ENCODE measurements around the gene DTYMK.
A peak's percentile ranks its signal among the peaks of the same experiment; 100 is the strongest.

The DTYMK gene

DNA sequence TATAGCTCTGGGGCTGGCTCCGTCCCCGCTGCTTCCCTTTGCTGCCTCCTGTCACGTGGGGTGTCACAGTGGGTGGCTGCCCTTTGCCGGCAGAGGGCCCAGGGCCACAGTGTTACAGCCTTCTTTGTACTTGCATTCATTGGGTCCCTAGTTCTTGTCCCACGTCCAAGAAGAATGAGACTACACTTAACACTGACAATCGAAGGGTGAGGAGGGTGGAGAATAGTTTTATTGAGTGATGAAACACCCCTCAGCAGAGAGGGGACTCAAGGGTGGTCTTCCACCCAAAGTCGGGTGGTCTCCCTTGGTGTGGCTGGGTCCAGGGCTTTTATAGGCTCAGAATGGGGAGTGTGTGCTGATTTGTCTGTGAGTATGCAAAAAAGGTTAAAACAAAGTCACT lies 47.2 kb downstream of the DTYMK start:
- no peaks in the 10 kb centered on the region for H3K9me3 Mint-ChIP-seq
- CTCF ChIA-PET: no interaction called here
- no peaks in the 10 kb centered on the region for H3K27me3 Mint-ChIP-seq
- peaks cover 25% of the 10 kb centered on the region for H3K36me3 Mint-ChIP-seq
- no peak overlapping the region for H3K27ac Mint-ChIP-seq
- no peak overlapping the region for H3K4me3 Mint-ChIP-seq
- H3K4me1 Mint-ChIP-seq: peaks cover 52% of the 10 kb centered on the region
- no peak for DNase-seq

DNA sequence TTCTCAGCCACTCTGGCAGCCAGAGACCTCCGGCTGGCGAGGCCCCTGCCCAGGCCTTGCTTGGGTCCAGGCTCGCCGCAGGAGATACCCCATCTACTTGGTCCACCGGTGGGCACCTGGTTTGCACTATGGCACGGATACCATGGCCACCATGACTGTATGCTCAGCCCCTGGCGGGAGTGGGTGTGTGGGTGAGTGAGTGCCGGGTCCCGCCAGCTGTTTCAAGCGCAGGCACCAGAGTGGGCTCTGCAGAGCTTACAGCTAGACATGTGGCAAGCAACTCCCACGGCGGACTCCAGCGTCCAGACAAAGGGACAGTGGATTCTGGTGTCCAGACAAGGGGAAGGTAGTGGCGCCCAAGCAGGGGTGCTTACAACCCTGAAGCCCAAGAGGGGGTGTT lies 47.7 kb downstream of the DTYMK start:
- Mint-ChIP-seq H3K4me3 (peak overlapping the region; percentile 87), H3K27me3 (no peaks in the 10 kb centered on the region), H3K9me3 (no peaks in the 10 kb centered on the region), H3K27ac (no peak overlapping the region), H3K4me1 (peaks cover 52% of the 10 kb centered on the region), H3K36me3 (peaks cover 26% of the 10 kb centered on the region)
- CTCF ChIA-PET: interaction anchor here (0.8 to 1.4 kb wide), 2 partner anchors 16 to 21 kb away, joined by 3 to 4 read pairs; no protein-coding TSS in a partner anchor
- DNase-seq: no peak

DNA sequence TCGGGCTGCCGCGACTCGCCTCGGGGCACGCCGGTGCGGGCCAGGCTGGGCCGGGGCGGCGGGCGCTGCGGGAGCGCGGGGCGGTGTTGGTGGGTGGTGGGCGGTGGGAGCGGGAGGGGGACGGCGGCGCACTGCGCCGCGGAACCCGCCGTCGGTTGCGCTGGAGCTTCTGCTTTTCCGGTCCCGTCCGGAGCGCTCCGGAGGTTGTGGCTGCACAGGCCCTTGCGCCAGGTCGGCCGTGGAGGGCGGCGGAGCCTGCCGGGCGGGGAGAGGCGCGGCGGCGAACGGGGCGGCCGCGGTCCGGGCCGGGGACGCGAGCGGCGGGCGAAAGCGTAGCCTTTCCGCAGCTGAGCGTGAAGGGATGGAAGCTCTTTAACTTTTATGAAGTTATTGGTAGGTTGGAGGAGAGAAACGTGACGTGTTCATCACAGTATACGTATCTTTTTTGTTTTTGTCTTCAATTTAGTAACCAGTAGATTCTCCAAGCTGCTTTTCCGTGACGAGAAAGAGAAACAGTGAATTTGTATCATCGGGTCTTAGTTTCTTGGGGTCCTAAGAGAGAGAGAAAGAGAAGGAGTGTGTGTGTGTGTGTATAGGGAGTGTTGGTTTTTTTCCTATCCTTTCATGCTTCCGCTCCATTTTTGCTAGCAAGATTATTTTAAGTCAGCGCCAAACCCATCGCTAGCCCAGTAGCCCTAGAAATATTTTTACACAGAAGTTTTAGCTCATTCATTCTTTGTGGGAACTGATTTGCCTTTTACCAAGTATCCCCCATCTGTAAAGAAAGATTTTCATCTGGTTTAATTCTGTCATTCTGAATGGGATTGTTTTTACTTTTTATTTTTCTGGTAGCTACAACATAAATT lies 48.6 kb downstream of the DTYMK start:
- H3K4me1 Mint-ChIP-seq: peaks cover 52% of the 10 kb centered on the region
- peak; percentile 60 for DNase-seq
- CTCF ChIA-PET: interaction anchor here (0.8 to 1.4 kb wide), 2 partner anchors 15 to 20 kb away, joined by 3 to 4 read pairs; no protein-coding TSS in a partner anchor
- no peaks in the 10 kb centered on the region for H3K9me3 Mint-ChIP-seq
- H3K27me3 Mint-ChIP-seq: no peaks in the 10 kb centered on the region
- H3K27ac Mint-ChIP-seq: peak overlapping the region; percentile 94
- H3K4me3 Mint-ChIP-seq: peak overlapping the region; percentile 87
- H3K36me3 Mint-ChIP-seq: peaks cover 28% of the 10 kb centered on the region

DNA sequence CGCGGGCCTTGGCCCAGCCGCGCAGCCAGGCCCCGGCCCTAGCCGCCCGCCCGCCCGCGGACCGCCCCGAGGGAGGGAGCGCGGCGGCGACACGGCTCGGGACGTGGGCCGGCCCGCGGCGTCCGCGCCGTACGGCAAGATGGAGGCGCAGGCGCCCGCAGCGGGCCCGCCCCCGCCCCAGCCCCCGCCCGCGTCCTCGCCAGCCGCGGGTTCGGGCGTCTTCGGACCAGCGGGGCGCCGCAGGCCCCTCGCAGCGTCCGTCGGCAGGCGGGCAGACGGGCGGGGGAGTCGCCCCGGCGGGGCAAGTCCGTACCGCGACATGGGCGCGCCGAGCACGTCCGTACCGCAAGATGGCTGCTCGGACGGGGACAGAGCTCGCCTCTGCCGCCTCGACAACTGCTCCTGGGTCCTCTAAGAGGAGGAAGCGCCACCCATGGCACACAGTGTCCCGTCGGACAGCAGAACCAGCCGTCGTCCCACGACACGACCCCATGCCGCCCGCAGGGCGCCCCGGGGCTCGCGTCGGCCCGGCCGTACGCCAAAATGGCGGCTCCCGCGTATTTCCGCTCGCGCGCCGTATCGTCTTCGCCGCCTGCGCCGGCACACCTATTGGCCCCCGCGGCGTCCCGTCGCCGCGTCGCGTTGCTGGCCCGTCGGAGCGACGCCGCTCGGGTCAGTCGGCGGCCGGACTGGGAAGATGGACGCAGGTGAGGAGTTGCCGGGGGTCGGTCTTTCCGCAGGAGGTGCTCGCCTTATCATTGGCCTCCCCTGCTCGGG lies 49.4 kb downstream of the DTYMK start, which contains the start of the genes ATG4B and THAP4:
Gene ATG4B, plus strand, starts transcription at position 676 of the 777 bp plus-strand sequence. Its CDS starts 22 bp downstream, at position 698.
Gene THAP4, minus strand, starts transcription at position 141 of the 777 bp plus-strand sequence. CDS start 141 bp downstream, outside the sequence.
- H3K9me3 Mint-ChIP-seq: no peaks in the 10 kb centered on the region
- CTCF ChIA-PET: interaction anchor here (1.4 kb wide), 1 partner anchor 19 kb away, joined by 3 read pairs; no protein-coding TSS in a partner anchor
- H3K4me3 Mint-ChIP-seq: peak within 1 kb of the TSS; percentile 87
- H3K27ac Mint-ChIP-seq: peak within 1 kb of the TSS; percentile 94
- H3K36me3 Mint-ChIP-seq: peaks cover 34% of the 10 kb centered on the region
- H3K27me3 Mint-ChIP-seq: no peaks in the 10 kb centered on the region
- H3K4me1 Mint-ChIP-seq: peaks cover 52% of the 10 kb centered on the region
- peak; percentile 84 for DNase-seq

DNA sequence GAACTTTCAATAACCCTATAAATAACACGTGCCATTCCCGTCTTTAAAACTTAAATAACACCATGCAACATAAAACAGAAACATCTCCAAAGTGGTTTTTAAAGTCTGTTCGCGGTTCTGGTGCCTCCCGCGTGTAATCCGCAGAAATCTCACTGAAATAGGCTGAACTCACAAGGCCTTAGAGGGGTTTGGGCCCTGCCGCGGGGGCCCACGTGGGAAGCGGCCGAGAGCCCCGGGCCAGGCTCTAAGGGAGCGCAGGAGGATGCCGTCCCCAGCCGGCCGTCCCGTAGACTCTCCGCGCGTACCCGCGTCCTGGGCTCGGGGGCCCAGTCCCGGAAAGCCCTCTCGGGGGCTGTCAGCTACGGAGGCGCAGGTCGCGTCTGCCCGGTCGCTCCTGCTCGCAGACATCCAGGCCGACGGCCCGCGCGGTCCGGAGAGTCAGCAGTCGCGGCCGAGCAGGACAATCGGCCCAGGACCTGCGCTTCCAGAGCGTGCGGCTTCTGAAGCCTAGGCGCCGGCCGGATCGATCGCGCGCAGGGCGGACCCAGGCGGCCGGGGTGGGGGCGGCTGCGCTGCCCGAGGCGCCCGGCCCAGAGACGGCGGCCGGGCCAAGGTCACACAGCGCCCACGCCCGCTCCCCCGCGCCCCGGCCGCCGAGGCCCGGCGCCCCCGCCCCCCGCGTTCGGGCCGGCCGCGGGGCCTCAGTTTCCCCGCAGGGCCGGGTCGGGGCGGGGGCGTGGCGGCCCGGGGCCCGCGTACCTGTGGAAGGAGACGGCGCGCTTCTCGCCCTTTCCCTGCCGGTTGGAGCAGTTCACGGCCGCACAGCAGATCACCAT lies 50.2 kb downstream of the DTYMK start:
- no peaks in the 10 kb centered on the region for H3K27me3 Mint-ChIP-seq
- CTCF ChIA-PET: no interaction called here

DNA sequence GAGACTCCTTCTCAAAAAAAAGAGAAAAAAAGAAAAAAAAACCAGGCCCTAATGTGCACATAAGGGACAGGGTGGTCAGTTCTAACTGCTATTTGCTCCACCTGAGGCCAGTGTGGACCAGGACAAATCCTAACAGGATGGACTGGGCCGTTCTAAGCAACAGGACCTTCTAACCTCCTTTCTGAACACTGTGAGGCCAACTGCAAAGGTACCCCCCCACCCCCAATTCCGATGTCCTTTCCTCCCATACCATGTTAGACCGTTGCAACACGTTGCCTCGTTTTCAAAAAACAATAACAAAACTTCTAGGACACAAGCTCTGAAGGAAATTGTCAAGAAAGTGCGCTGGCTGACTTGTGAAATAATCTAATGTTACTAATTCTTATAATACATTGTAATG lies 50.9 kb downstream of the DTYMK start:
- peak overlapping the region; percentile 73 for H3K27ac Mint-ChIP-seq
- DNase-seq: no peak
- H3K27me3 Mint-ChIP-seq: no peaks in the 10 kb centered on the region
- CTCF ChIA-PET: no interaction called here
- H3K4me1 Mint-ChIP-seq: peaks cover 43% of the 10 kb centered on the region
- H3K36me3 Mint-ChIP-seq: peaks cover 33% of the 10 kb centered on the region
- H3K4me3 Mint-ChIP-seq: peak overlapping the region; percentile 75
- H3K9me3 Mint-ChIP-seq: no peaks in the 10 kb centered on the region

More for the DNA sequence above, 50.2 kb downstream of the DTYMK start:
- H3K9me3 Mint-ChIP-seq: no peaks in the 10 kb centered on the region
- peak overlapping the region; percentile 75 for H3K4me3 Mint-ChIP-seq
- peaks cover 47% of the 10 kb centered on the region for H3K4me1 Mint-ChIP-seq
- peak; percentile 55 for DNase-seq
- peak overlapping the region; percentile 73 for H3K27ac Mint-ChIP-seq
- H3K36me3 Mint-ChIP-seq: peaks cover 33% of the 10 kb centered on the region

DNA sequence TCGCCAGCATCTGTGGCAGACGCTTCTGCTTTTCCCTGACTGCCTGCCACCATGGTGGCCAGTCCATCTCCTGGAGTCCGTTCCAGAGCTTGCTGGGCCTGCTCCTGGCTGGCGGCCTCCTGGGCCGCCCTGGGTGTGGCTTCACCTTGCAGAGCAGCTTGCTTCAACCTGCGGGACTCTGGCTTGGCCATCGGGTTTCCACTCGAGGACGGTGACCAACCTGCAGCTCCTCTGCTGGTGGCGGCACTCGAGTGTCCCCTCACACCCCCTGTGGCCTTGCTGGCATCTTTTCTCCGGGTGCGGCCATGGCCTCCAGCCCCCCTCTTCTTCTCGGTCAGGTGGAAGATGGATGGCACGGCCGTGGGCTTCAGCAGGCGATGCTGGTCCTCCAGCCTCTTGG lies 53.1 kb downstream of the DTYMK start:
- Mint-ChIP-seq H3K4me1 (peaks cover 26% of the 10 kb centered on the region), H3K4me3 (no peak overlapping the region), H3K27me3 (no peaks in the 10 kb centered on the region), H3K27ac (no peak overlapping the region), H3K36me3 (peaks cover 20% of the 10 kb centered on the region), H3K9me3 (no peaks in the 10 kb centered on the region)
- DNase-seq: no peak
- CTCF ChIA-PET: no interaction called here

DNA sequence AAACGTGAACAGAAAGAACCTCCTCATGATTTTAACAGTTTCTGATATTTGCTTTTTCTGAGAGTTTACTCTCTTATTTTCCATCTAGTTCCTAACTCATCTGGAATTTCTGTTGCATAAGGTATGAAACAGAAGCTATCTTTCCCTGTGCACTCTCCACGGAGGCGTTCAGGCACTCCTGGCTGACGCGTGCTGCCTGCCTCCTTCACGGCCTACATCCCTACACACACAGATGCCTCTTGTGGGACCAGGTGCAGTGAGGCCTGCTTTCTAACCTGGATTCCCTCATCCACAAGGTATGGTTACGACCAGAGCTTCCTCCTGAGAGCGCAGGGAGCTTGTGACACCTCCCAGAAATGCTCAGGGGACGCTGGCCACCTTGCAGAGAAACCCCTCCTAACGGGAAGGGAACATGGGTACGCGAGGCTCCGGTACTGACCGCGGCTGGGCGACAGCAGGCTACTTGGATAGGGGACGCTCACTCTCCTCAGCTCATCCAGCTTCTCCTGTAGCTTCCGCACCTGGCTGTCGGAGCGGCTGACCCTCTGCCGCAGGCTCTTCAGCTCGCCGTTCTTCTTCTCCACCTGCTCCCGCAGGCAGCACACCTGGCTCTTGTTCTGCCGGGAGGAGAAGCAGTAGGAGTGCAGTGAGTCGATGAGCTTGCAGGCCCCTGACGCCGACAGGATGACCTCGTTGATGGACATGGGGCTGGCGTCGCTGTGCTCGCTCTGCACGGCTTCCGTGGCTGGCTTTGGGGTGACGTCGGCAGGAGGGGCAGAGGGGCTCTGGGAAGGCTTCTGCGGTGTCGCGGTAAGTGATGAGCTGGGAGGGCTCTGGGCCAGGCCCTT lies 53.9 kb downstream of the DTYMK start:
- Mint-ChIP-seq H3K27me3 (no peaks in the 10 kb centered on the region), H3K36me3 (peaks cover 25% of the 10 kb centered on the region), H3K4me3 (no peak overlapping the region), H3K9me3 (no peaks in the 10 kb centered on the region), H3K27ac (no peak overlapping the region), H3K4me1 (peaks cover 20% of the 10 kb centered on the region)
- CTCF ChIA-PET: interaction anchor here (0.5 kb wide), 1 partner anchor 1691 kb away, joined by 3 read pairs; no protein-coding TSS in a partner anchor
- no peak for DNase-seq

DNA sequence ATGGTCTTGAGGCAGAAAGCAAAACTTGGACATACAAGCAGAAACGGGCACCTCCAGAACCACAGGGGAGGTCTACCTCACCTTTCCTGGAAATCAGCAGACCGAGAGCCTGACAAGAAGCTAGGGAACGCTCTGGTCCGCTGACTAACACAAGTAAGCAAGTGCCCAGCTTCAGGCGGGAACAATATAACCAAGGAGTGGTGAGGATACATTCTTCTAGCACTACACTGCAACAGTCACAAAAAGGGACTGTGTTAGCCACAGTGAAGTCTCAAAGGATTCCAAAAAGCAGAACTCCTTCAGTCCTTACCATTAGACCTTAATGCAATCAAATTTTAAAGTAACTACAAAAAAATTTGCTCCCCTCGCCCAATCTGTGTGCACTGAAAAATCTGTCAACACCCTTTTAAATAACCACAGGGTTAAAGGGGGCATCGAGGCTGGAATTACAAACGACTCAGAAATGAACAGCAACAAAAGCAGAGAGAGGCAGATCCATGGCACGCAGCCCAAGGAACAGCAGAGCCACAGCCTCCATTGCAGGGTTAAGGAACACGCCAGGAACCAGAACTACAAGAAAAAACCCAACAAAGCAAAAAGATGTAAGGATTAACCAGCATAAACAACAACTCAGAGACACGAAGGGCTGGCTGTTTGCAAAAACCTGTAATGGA lies 56.7 kb downstream of the DTYMK start:
- H3K36me3 Mint-ChIP-seq: peaks cover 29% of the 10 kb centered on the region
- DNase-seq: no peak
- H3K4me3 Mint-ChIP-seq: no peak overlapping the region
- peaks cover 7% of the 10 kb centered on the region for H3K4me1 Mint-ChIP-seq
- no peaks in the 10 kb centered on the region for H3K9me3 Mint-ChIP-seq
- no peaks in the 10 kb centered on the region for H3K27me3 Mint-ChIP-seq
- H3K27ac Mint-ChIP-seq: no peak overlapping the region
- CTCF ChIA-PET: no interaction called here

DNA sequence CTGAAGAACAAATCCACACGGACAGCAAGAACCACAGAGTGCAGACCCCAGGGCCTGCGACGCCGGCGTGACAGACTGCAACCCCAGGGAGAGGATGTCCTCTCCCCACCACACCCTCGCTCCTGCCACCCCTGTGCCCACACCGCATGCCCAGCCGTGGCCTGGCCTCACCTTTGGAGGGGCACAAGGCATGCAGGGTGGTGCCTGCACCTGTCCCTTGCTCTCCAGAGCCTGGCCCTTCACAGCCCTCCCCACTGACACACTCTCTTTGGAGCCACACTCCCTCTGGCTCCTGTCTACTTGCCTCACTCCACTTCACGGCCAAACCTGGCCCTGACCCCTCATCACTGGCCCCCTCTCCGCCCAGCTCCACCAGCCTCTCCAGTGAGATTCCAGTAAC lies 58.9 kb downstream of the DTYMK start:
- no peak overlapping the region for H3K27ac Mint-ChIP-seq
- H3K27me3 Mint-ChIP-seq: no peaks in the 10 kb centered on the region
- H3K4me1 Mint-ChIP-seq: peaks cover 3% of the 10 kb centered on the region
- CTCF ChIA-PET: no interaction called here
- H3K36me3 Mint-ChIP-seq: peaks cover 25% of the 10 kb centered on the region
- no peak overlapping the region for H3K4me3 Mint-ChIP-seq
- H3K9me3 Mint-ChIP-seq: no peaks in the 10 kb centered on the region
- no peak for DNase-seq

Measured in activated naive CD4-positive, alpha-beta T cell treated with anti-CD3 and anti-CD28 coated beads, Interleukin-2, amount 10 ng/mL, durations not matched to agents 7 days and 5 days (primary cell).